Measurements from ENCODE around the gene MMP19.

The MMP19 gene

DNA sequence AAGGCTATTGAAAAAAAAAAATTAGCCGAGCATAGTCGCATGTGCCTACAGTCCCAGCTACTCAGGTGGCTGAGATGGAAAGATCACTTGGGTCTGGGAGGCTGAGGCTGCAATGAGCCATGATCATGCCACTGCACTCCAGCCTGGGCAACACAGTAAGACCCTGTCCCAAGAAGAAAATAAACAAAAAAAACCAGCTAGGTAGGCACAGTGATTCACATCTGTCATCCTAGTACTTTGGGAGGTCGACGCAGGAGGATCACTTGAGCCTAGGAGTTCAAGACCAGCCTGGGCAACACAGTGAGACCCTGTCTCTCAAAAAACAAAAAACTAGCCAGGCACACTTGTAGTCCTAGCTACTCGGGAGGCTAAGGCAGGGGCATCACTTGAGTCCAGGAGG, 33.5 kb downstream of the MMP19 start:
- peaks cover 45% of the 10 kb centered on the region for H3K36me3 Mint-ChIP-seq (ENCODE audit: low read depth)
- no peaks in the 10 kb centered on the region for H3K27me3 Mint-ChIP-seq (ENCODE audit: low read depth)
- H3K4me3 Mint-ChIP-seq: no peak overlapping the region
- H3K27ac Mint-ChIP-seq: no peak overlapping the region
- H3K4me1 Mint-ChIP-seq: peaks cover 16% of the 10 kb centered on the region
- no peaks in the 10 kb centered on the region for H3K9me3 Mint-ChIP-seq
- TF ChIP-seq, protein P1, sequence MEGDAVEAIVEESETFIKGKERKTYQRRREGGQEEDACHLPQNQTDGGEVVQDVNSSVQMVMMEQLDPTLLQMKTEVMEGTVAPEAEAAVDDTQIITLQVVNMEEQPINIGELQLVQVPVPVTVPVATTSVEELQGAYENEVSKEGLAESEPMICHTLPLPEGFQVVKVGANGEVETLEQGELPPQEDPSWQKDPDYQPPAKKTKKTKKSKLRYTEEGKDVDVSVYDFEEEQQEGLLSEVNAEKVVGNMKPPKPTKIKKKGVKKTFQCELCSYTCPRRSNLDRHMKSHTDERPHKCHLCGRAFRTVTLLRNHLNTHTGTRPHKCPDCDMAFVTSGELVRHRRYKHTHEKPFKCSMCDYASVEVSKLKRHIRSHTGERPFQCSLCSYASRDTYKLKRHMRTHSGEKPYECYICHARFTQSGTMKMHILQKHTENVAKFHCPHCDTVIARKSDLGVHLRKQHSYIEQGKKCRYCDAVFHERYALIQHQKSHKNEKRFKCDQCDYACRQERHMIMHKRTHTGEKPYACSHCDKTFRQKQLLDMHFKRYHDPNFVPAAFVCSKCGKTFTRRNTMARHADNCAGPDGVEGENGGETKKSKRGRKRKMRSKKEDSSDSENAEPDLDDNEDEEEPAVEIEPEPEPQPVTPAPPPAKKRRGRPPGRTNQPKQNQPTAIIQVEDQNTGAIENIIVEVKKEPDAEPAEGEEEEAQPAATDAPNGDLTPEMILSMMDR (IDR thresholded peaks at IDR 0.05; ENCODE audit: unreplicated experiment in 3 of 3): no peak

- no peak overlapping the region for H3K4me3 Mint-ChIP-seq
- H3K36me3 Mint-ChIP-seq (ENCODE audit: low read depth): peaks cover 44% of the 10 kb centered on the region
- no peaks in the 10 kb centered on the region for H3K4me1 Mint-ChIP-seq
- no peaks in the 10 kb centered on the region for H3K9me3 Mint-ChIP-seq
- TF ChIP-seq, protein P1 (IDR thresholded peaks at IDR 0.05; ENCODE audit: unreplicated experiment in 3 of 3): no peak
- H3K27ac Mint-ChIP-seq: no peak overlapping the region
- no peaks in the 10 kb centered on the region for H3K27me3 Mint-ChIP-seq (ENCODE audit: low read depth)
Observed at GRCh38 chr12:55806982-55807381, 35.8 kb downstream of the MMP19 start.

DNA sequence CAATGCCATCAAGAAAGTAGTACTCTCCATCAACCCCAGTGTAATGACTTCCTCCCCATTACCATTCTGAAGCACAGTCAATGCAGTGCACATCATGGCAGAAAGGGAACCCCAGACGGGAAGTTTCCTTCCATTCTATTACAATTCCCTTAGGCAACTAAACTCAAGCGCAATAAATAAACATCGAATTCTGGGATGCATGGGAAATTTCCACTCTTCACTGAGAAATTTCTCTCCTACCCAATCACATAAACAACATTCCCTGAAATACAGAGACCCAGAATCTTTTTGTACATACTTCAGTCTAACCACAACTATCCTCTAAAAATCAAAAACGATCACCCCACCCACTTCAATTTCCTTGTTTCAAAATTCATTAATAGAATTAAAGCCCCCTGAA, 45.2 kb downstream of the MMP19 start:
- H3K27ac Mint-ChIP-seq: peak overlapping the region in 1 of 3 experiments; percentile 61
- TF ChIP-seq, protein P1 (IDR thresholded peaks at IDR 0.05; ENCODE audit: unreplicated experiment in 3 of 3): no peak
- H3K27me3 Mint-ChIP-seq (ENCODE audit: low read depth): no peaks in the 10 kb centered on the region
- H3K4me3 Mint-ChIP-seq: no peak overlapping the region
- H3K4me1 Mint-ChIP-seq: no peaks in the 10 kb centered on the region
- H3K9me3 Mint-ChIP-seq: no peaks in the 10 kb centered on the region
- H3K36me3 Mint-ChIP-seq (ENCODE audit: low read depth): peaks cover 64% of the 10 kb centered on the region

DNA sequence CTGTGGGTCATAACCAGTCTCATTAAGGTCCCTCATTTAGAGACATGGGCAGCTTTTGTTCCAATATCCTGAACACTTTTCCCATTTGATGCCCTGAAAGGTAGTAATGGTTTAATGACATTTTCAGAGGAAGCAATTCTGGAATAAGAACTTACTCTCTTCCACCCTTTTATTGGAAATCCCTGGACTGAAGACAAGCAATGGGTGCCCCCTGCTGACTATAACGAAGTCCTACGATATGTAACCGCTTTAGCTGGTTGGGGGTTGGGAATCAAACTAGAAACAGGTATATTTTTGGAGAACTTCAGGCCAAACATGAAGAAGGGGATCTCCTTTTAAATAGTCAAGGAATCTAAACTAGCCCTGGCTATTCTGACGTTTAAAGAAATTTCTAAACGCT, 45.7 kb downstream of the MMP19 start:
- TF ChIP-seq, protein P1 (IDR thresholded peaks at IDR 0.05; ENCODE audit: unreplicated experiment in 3 of 3): peak; percentile 53 to 70 (median 55)
- no peaks in the 10 kb centered on the region for H3K4me1 Mint-ChIP-seq
- no peaks in the 10 kb centered on the region for H3K9me3 Mint-ChIP-seq
- peaks cover 66% of the 10 kb centered on the region for H3K36me3 Mint-ChIP-seq (ENCODE audit: low read depth)
- no peak overlapping the region for H3K4me3 Mint-ChIP-seq
- no peaks in the 10 kb centered on the region for H3K27me3 Mint-ChIP-seq (ENCODE audit: low read depth)
- H3K27ac Mint-ChIP-seq: peak overlapping the region in 2 of 3 experiments; percentile 30 to 61

GRCh38 chr12:55795950-55796349, 46.8 kb downstream of the MMP19 start:
- Mint-ChIP-seq H3K27me3 (ENCODE audit: low read depth) (no peaks in the 10 kb centered on the region), H3K4me1 (no peaks in the 10 kb centered on the region), H3K27ac (no peak overlapping the region), H3K4me3 (no peak overlapping the region), H3K36me3 (ENCODE audit: low read depth) (peaks cover 70% of the 10 kb centered on the region), H3K9me3 (no peaks in the 10 kb centered on the region)
- TF ChIP-seq, protein P1 (IDR thresholded peaks at IDR 0.05; ENCODE audit: unreplicated experiment in 3 of 3): no peak

DNA sequence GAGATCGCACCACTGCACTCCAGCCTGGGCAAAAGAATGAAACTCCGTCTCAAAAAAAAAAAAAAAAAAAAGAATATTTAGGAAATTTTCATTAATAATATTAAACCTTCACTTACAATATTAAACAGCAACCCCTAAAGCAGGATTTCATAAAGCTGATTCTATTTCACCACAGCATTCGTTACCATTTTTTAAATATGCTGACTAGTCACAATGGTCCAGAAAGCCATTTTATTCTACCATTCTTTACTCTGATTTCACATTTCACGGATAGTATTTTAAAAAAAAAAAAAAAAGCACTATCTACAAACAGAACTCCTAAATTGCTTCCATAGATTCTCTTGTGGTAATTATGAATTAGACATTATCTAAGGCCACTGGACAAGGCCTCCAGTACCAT, 52.8 kb downstream of the MMP19 start:
- TF ChIP-seq, protein P1 (IDR thresholded peaks at IDR 0.05; ENCODE audit: unreplicated experiment in 3 of 3): no peak
- Mint-ChIP-seq H3K36me3 (ENCODE audit: low read depth) (peaks cover 78% of the 10 kb centered on the region), H3K27ac (no peak overlapping the region), H3K4me3 (no peak overlapping the region), H3K9me3 (no peaks in the 10 kb centered on the region), H3K27me3 (ENCODE audit: low read depth) (no peaks in the 10 kb centered on the region), H3K4me1 (no peaks in the 10 kb centered on the region)
